DND-41 (cell line): ENCODE data around the gene MAP2K5.
A peak's percentile ranks its signal among the peaks of the same experiment; 100 is the strongest.

Experiments used
- ATAC-seq: fragments of 200-7000 bp; cut with Tn5 transposase; 3 replicates; pipeline ENCODE4 v1.9.1; 2021; ENCODE audit warnings: low read depth; ENCODE audit not compliant: insufficient read depth
- DNase-seq: peaks from one replicate; pipeline ENCODE4 v3.0.0-alpha.2; 2020
- H2AFZ ChIP-seq: 2 replicates; pipeline ENCODE4 v1.6.0; 2012; ENCODE audit warnings: low read depth, low read length
- H3K27ac ChIP-seq: 2 replicates; pipeline ENCODE4 v1.5.1; 2012; ENCODE audit warnings: low read length, inconsistent platforms
- H3K27me3 ChIP-seq: fragments of 200-600 bp; sonication (generic); 2 replicates; pipeline ENCODE4 v1.6.0; 2012; ENCODE audit warnings: low read length, mild to moderate bottlenecking, inconsistent platforms; ENCODE audit not compliant: insufficient read depth, poor library complexity
- H3K36me3 ChIP-seq: 2 replicates; pipeline ENCODE4 v1.5.1; 2012; ENCODE audit warnings: low read length, inconsistent platforms; ENCODE audit not compliant: insufficient read depth
- H3K4me1 ChIP-seq: 2 replicates; pipeline ENCODE4 v1.5.1; 2012; ENCODE audit warnings: mild to moderate bottlenecking, low read length; ENCODE audit not compliant: insufficient read depth
- H3K4me2 ChIP-seq: 2 replicates; pipeline ENCODE4 v1.6.0; 2012; ENCODE audit warnings: mild to moderate bottlenecking, moderate library complexity, low read length, inconsistent platforms; ENCODE audit not compliant: insufficient read depth
- H3K4me3 ChIP-seq, 2 experiments: fragments of 200-600 bp in 1 of 2; shearing (Covaris generic) in 1 of 2; 2 replicates each; pipeline ENCODE4 v1.5.1; 2012 to 2016; ENCODE audit warnings: inconsistent platforms in 2 of 2, low read length in 2 of 2, mild to moderate bottlenecking in 2 of 2, low read depth in 1 of 2, moderate library complexity in 1 of 2
- H3K79me2 ChIP-seq: 2 replicates; pipeline ENCODE4 v1.6.0; 2012; ENCODE audit warnings: low read length, inconsistent platforms; ENCODE audit not compliant: insufficient read depth
- H3K9ac ChIP-seq: 2 replicates; pipeline ENCODE4 v1.6.0; 2012; ENCODE audit warnings: low read depth, mild to moderate bottlenecking, inconsistent platforms, low read length, moderate library complexity
- H3K9me3 ChIP-seq: 2 replicates; pipeline ENCODE4 v1.5.1; 2012; ENCODE audit warnings: low read length, moderate library complexity, mild to moderate bottlenecking, inconsistent platforms; ENCODE audit not compliant: insufficient read depth, severe bottlenecking
- H4K20me1 ChIP-seq: 2 replicates; pipeline ENCODE4 v1.6.0; 2012; ENCODE audit warnings: low read length; ENCODE audit not compliant: insufficient read depth
- CTCF ChIP-seq: IDR thresholded peaks from 2 replicates; pipeline ENCODE4 v1.5.1; 2012; ENCODE audit warnings: borderline replicate concordance, low read length, moderate library complexity, mild to moderate bottlenecking; ENCODE audit not compliant: poor library complexity, severe bottlenecking; ENCODE audit errors: extremely low read depth
- EZH2 ChIP-seq: IDR thresholded peaks from 3 replicates; pipeline ENCODE4 v1.6.1; 2012; ENCODE audit warnings: borderline replicate concordance, low read depth, mild to moderate bottlenecking, moderate library complexity, low read length, inconsistent platforms; ENCODE audit not compliant: severe bottlenecking

The MAP2K5 gene

GRCh38 chr15:67781907-67782690, 239.6 kb downstream of the MAP2K5 start:
- H3K4me2 ChIP-seq = peak overlapping the region; percentile 73
- H4K20me1 ChIP-seq = no peaks in the 10 kb centered on the region
- peak overlapping the region; percentile 69 for H3K9ac ChIP-seq
- peak overlapping the region; percentile 97 for H3K27ac ChIP-seq
- TF ChIP-seq CTCF = no peak
- no peak for ATAC-seq
- H3K4me3 ChIP-seq = peak overlapping the region in 1 of 2 experiments; percentile 57; a peak in 3 of 4 replicates
- no peak for DNase-seq
- no peaks in the 10 kb centered on the region for H3K9me3 ChIP-seq
- no peaks in the 10 kb centered on the region for H3K27me3 ChIP-seq
- peaks cover 13% of the 10 kb centered on the region for H3K79me2 ChIP-seq
- H2AFZ ChIP-seq = peak overlapping the region; percentile 71
- H3K4me1 ChIP-seq = peaks cover 65% of the 10 kb centered on the region
- no peaks in the 10 kb centered on the region for H3K36me3 ChIP-seq

- Histone ChIP-seq H4K20me1 (no peaks in the 10 kb centered on the region), H3K9ac (peak overlapping the region; percentile 69), H2AFZ (peak overlapping the region; percentile 71), H3K27me3 (no peaks in the 10 kb centered on the region), H3K9me3 (no peaks in the 10 kb centered on the region), H3K36me3 (no peaks in the 10 kb centered on the region), H3K4me1 (peaks cover 65% of the 10 kb centered on the region), H3K4me2 (peak overlapping the region; percentile 73), H3K4me3 (peak overlapping the region; percentile 3 to 57; a peak in 3 of 4 replicates), H3K79me2 (peaks cover 13% of the 10 kb centered on the region), H3K27ac (peak overlapping the region; percentile 97)
- DNase-seq = no peak
- no peak for ATAC-seq
- TF ChIP-seq EZH2 (no peak), CTCF (no peak)
These were observed 240.1 kb downstream of the MAP2K5 start for GRCh38 chr15:67782691-67782991.

- H4K20me1 ChIP-seq = no peaks in the 10 kb centered on the region
- H3K9ac ChIP-seq = peak overlapping the region; percentile 69
- DNase-seq = peak; percentile 90
- peak; percentile 81 for ATAC-seq
- peak overlapping the region; percentile 73 for H3K4me2 ChIP-seq
- peak overlapping the region; percentile 97 for H3K27ac ChIP-seq
- H3K36me3 ChIP-seq = no peaks in the 10 kb centered on the region
- H3K4me1 ChIP-seq = peaks cover 65% of the 10 kb centered on the region
- peaks cover 13% of the 10 kb centered on the region for H3K79me2 ChIP-seq
- H2AFZ ChIP-seq = peak overlapping the region; percentile 71
- peak; percentile 92 for TF ChIP-seq CTCF
- no peak for TF ChIP-seq EZH2
- H3K9me3 ChIP-seq = no peaks in the 10 kb centered on the region
- peak overlapping the region in 1 of 2 experiments; percentile 57; a peak in 3 of 4 replicates for H3K4me3 ChIP-seq
- no peaks in the 10 kb centered on the region for H3K27me3 ChIP-seq
These were observed 240.8 kb downstream of the MAP2K5 start for GRCh38 chr15:67783303-67783702.
